ENCODE results near the gene RGMB.

Gene RGMB

DNA sequence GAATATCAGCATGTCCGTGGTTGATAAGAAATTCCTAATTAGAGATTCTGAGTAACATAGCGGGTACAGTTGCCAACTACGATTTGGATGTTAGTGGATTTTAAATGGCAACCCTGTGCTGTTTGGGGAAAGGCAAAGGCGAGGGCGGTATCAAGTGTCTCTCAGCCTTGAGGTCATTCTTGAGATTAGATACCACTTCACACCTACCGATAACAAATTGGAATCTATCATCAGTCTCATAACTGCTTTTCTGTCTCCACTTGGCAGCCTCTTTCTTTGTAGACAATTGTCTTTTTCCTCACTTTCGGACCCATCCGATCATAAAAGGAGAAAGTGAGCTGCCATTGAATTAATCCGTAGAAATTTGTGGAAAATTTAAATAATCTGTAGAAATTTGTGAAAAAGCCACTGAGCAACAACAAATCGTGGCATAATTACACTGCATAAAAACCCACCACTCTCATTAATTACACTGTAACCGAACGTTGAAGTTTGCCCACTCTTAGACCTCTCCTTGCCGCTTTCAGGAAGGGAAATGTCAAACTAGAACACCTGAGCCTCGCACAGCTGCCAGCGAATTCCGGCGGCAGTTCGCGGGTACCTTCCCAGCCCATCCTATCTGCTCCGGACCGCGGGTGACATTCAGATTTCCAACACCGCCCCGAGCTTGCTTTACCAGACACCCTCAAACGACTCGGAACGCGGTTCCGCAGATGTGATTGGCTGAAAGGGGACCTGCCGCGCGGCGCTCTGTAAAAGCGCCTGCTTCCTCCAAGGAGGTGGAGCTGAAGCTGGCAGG lies 849 bp upstream of the RGMB start:
- Histone ChIP-seq H3K4me1 (ENCODE audit: control insufficient read depth, insufficient read depth, low read length) (no peaks in the 10 kb centered on the region), H3K27ac (ENCODE audit: insufficient read depth, low read depth, low read length, poor library complexity, severe bottlenecking) (peak overlapping the region; percentile 95), H3K36me3 (ENCODE audit: control insufficient read depth, insufficient read depth, low read length) (no peaks in the 10 kb centered on the region), H3K9me3 (ENCODE audit: control insufficient read depth, low read length) (no peaks in the 10 kb centered on the region), H3K4me3 (ENCODE audit: insufficient read depth, low read depth, low read length) (peak overlapping the region; percentile 80), H3K27me3 (ENCODE audit: control insufficient read depth, insufficient read depth, low read length, poor library complexity, severe bottlenecking) (no peaks in the 10 kb centered on the region)
- WGBS, 2 experiments: 19 to 20% methylated on average over 34 of the region's 34 CpGs

DNA sequence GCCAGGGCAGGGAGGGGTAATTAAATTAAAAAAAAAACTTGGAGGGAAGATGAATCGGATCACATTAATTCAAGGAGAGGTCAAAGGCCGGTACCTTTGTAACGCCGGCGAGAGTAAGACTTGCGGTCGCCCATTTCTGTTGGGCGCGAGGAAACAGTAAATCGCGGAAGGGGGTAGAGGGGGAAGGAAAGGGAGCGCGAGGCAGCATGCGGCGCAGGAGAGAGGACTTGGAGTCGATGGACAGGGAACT lies 324 bp upstream of the RGMB start:
- H3K4me3 ChIP-seq (ENCODE audit: insufficient read depth, low read depth, low read length): peak overlapping the region; percentile 80
- H3K36me3 ChIP-seq (ENCODE audit: control insufficient read depth, insufficient read depth, low read length): no peaks in the 10 kb centered on the region
- no peaks in the 10 kb centered on the region for H3K27me3 ChIP-seq (ENCODE audit: control insufficient read depth, insufficient read depth, low read length, poor library complexity, severe bottlenecking)
- H3K27ac ChIP-seq (ENCODE audit: insufficient read depth, low read depth, low read length, poor library complexity, severe bottlenecking): peak overlapping the region; percentile 95
- H3K4me1 ChIP-seq (ENCODE audit: control insufficient read depth, insufficient read depth, low read length): no peaks in the 10 kb centered on the region
- WGBS, 2 experiments: 0 to 1% methylated on average over 16 of the region's 16 CpGs
- no peaks in the 10 kb centered on the region for H3K9me3 ChIP-seq (ENCODE audit: control insufficient read depth, low read length)

DNA sequence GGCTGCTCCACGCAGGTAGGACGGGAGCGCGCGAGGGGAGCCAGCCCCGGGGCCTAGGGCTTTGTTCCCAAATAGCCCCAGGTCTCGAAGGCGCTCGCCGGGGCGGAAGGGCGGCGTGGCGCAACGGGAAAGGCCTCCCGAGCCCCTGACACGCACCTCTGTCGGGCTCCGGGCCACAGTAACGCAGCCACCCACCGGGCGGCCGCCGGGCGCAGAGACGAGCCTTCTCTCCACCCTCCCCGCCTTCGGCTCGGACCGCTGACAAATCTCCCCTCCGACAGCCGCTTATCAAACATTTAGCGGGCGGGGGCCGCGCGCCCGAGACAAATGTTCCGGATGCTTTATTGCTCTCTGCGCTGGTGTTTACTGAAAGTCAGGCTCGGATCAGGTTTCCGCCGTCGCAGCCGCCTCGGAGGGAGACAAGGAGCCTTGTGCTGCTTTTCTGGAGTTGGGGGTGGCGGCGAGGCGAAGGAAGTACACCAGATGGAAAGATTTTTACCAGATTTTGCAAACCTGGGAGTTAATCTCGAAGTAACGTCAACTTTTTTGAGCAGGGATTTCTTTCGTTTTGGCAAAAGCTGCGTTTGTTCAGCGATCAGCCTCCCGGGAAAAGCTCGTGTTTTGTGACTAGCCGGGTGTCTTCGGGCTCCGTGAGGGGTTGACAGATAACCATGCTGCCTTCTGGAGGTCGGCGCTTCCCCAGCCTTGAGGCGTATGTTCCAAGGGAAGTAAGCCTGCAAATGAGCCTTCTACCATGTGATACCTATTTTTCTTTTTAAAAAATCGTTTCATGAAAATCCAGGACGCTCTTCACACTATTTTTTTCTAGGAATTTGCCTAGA lies 950 bp downstream of the RGMB start:
- Histone ChIP-seq H3K27me3 (ENCODE audit: control insufficient read depth, insufficient read depth, low read length, poor library complexity, severe bottlenecking) (no peaks in the 10 kb centered on the region), H3K4me1 (ENCODE audit: control insufficient read depth, insufficient read depth, low read length) (no peaks in the 10 kb centered on the region), H3K27ac (ENCODE audit: insufficient read depth, low read depth, low read length, poor library complexity, severe bottlenecking) (peak overlapping the region; percentile 95), H3K36me3 (ENCODE audit: control insufficient read depth, insufficient read depth, low read length) (peaks cover 2% of the 10 kb centered on the region), H3K4me3 (ENCODE audit: insufficient read depth, low read depth, low read length) (peak overlapping the region; percentile 80), H3K9me3 (ENCODE audit: control insufficient read depth, low read length) (no peaks in the 10 kb centered on the region)
- 1% methylated on average over 63 to 64 of the region's 64 CpGs for WGBS, 2 experiments

DNA sequence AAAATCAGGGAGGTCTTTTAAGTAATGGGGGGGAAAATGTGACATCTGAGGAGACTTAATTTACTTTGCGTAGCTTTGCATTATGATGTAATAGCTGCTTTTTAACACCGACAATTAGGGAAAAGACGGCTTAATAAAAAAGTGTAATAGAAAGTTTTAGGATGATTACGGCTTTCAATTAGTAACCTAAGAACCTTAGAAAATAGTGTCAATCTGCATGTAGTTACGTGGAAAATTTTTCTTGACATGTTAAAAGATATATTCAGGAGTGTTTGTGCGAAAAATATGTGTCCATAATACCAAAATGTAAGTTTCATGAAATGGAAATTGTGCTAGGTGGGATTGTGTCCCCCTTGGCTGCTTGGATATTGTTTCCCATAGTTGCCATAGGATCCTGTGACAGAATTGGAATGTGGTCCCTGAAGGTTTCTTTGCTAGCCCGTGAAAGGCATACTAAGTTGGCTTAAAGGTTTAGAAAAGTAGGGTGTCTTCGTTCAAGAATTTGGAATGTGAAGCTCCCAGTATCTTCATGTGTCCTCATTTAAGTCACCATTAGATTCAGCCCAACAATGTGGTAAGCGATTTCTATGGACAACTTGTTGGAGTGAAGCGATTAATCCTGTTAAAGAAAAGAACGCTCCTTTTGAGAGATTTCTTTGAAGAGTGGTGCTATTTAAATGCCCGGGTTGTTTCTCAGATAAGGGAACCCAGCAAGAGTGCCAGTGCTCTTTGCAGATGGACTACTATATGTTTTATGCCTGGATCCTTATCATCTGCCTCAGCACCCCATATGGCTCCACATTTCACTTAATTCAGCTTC lies 2.0 kb downstream of the RGMB start:
- whole genome bisulfite sequencing, 2 experiments: 41 to 42% methylated on average over 12 of the region's 12 CpGs
- Histone ChIP-seq H3K27me3 (ENCODE audit: control insufficient read depth, insufficient read depth, low read length, poor library complexity, severe bottlenecking) (no peaks in the 10 kb centered on the region), H3K36me3 (ENCODE audit: control insufficient read depth, insufficient read depth, low read length) (peaks cover 10% of the 10 kb centered on the region), H3K27ac (ENCODE audit: insufficient read depth, low read depth, low read length, poor library complexity, severe bottlenecking) (peak overlapping the region; percentile 76), H3K4me3 (ENCODE audit: insufficient read depth, low read depth, low read length) (peak overlapping the region; percentile 80), H3K4me1 (ENCODE audit: control insufficient read depth, insufficient read depth, low read length) (peaks cover 4% of the 10 kb centered on the region), H3K9me3 (ENCODE audit: control insufficient read depth, low read length) (no peaks in the 10 kb centered on the region)

DNA sequence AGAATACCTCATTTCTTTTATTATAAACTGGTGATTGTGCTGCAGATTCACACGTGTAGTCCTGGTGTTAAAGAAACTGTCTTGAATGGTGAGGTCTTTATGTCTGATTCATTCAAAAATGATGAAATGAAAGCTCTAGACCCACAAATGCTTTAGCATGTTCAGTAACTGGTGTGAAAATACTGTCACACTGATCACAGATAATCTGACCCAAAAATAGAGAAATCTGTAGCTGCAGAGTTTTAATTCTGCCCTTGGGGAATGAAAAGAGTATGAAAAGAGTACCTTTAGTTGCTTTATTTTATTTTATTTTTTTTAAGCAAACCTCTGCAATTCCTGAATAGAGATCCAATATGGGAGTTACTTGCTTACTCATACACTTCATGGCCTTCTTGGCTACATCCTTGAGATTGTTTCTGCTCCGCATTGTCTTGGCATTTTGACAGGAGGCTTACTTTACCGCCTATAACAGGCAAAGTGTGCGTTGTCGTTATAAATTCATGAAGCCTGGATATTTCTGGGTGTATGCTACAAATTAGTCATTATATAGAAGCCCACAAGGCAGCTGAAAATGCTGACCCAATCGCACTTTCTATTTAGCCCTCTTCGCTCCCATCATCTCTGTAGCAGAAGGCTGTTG lies 2.7 kb downstream of the RGMB start:
- Histone ChIP-seq H3K9me3 (ENCODE audit: control insufficient read depth, low read length) (no peaks in the 10 kb centered on the region), H3K27ac (ENCODE audit: insufficient read depth, low read depth, low read length, poor library complexity, severe bottlenecking) (peak overlapping the region; percentile 60), H3K4me1 (ENCODE audit: control insufficient read depth, insufficient read depth, low read length) (peaks cover 5% of the 10 kb centered on the region), H3K27me3 (ENCODE audit: control insufficient read depth, insufficient read depth, low read length, poor library complexity, severe bottlenecking) (no peaks in the 10 kb centered on the region), H3K4me3 (ENCODE audit: insufficient read depth, low read depth, low read length) (peak overlapping the region; percentile 80), H3K36me3 (ENCODE audit: control insufficient read depth, insufficient read depth, low read length) (peaks cover 16% of the 10 kb centered on the region)
- WGBS, 2 experiments: 86 to 87% methylated on average over 7 of the region's 7 CpGs

DNA sequence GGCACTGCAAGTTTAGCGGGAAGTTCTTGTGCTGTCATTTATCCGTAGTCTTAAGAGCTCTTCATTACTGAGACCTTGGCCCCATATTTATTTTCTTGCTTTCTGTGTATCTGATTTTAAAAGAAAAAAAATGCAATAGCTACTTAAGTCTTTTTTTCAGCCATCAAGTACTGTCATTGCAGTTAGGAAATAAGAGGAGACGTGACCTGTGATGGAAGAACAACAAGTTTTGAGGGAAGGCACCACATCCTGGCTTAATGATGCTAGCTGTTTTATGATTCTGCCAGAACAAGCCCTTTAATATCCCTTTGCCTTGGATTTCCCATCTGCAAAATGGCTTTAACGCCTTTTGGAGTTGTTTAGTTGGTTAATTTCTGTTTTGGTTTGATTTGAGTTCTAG lies 3.8 kb downstream of the RGMB start:
- no peaks in the 10 kb centered on the region for H3K9me3 ChIP-seq (ENCODE audit: control insufficient read depth, low read length)
- no peak overlapping the region for H3K27ac ChIP-seq (ENCODE audit: insufficient read depth, low read depth, low read length, poor library complexity, severe bottlenecking)
- H3K4me3 ChIP-seq (ENCODE audit: insufficient read depth, low read depth, low read length): peak overlapping the region; percentile 13
- peaks cover 7% of the 10 kb centered on the region for H3K4me1 ChIP-seq (ENCODE audit: control insufficient read depth, insufficient read depth, low read length)
- peaks cover 24% of the 10 kb centered on the region for H3K36me3 ChIP-seq (ENCODE audit: control insufficient read depth, insufficient read depth, low read length)
- no peaks in the 10 kb centered on the region for H3K27me3 ChIP-seq (ENCODE audit: control insufficient read depth, insufficient read depth, low read length, poor library complexity, severe bottlenecking)
- WGBS, 2 experiments: 91 to 92% methylated on average over 4 of the region's 4 CpGs

DNA sequence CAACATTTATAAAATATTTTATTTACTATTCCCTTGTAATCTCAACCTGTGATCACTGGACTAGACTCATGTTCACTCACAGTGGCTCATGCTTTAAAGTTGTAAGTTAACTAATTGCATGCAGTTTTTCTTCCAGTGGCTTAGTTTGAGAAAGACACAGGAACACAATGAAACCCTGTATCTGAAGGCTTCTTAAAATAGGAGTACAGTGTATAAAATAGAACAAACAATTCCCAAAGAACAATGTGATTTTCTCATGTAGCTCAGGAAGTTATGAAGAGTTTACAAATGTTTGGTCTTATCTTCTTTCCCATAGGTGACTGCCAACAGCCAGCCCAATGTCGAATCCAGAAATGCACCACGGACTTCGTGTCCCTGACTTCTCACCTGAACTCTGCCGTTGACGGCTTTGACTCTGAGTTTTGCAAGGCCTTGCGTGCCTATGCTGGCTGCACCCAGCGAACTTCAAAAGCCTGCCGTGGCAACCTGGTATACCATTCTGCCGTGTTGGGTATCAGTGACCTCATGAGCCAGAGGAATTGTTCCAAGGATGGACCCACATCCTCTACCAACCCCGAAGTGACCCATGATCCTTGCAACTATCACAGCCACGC lies 5.9 kb downstream of the RGMB start:
- 93 to 95% methylated on average over 11 of the region's 11 CpGs for WGBS, 2 experiments
- Histone ChIP-seq H3K9me3 (ENCODE audit: control insufficient read depth, low read length) (no peaks in the 10 kb centered on the region), H3K27ac (ENCODE audit: insufficient read depth, low read depth, low read length, poor library complexity, severe bottlenecking) (no peak overlapping the region), H3K4me1 (ENCODE audit: control insufficient read depth, insufficient read depth, low read length) (peaks cover 16% of the 10 kb centered on the region), H3K36me3 (ENCODE audit: control insufficient read depth, insufficient read depth, low read length) (peaks cover 30% of the 10 kb centered on the region), H3K4me3 (ENCODE audit: insufficient read depth, low read depth, low read length) (no peak overlapping the region), H3K27me3 (ENCODE audit: control insufficient read depth, insufficient read depth, low read length, poor library complexity, severe bottlenecking) (no peaks in the 10 kb centered on the region)

DNA sequence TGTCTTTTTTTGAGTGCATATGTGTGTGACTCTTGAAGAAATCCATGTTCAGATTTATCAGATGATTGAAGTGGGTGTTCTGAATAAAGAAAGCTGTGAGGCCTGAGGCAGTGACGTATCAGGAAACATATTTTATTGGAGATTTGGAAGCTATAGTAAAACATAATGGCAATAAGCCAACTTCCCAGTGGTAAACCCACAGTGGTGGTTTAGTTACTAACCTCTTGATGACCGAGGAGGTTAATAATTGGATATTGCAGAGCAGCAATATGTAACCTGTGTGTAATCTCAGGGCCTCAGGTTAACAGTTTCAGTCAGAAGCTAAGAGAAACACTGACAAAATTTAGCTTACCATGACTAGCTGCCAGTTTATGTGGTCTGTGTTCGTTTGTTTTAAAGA lies 6.9 kb downstream of the RGMB start:
- Histone ChIP-seq H3K9me3 (ENCODE audit: control insufficient read depth, low read length) (no peaks in the 10 kb centered on the region), H3K4me3 (ENCODE audit: insufficient read depth, low read depth, low read length) (no peak overlapping the region), H3K27ac (ENCODE audit: insufficient read depth, low read depth, low read length, poor library complexity, severe bottlenecking) (no peak overlapping the region), H3K27me3 (ENCODE audit: control insufficient read depth, insufficient read depth, low read length, poor library complexity, severe bottlenecking) (no peaks in the 10 kb centered on the region), H3K4me1 (ENCODE audit: control insufficient read depth, insufficient read depth, low read length) (peaks cover 27% of the 10 kb centered on the region), H3K36me3 (ENCODE audit: control insufficient read depth, insufficient read depth, low read length) (peaks cover 30% of the 10 kb centered on the region)
- WGBS, 2 experiments: 89 to 97% methylated on average over 3 of the region's 3 CpGs

DNA sequence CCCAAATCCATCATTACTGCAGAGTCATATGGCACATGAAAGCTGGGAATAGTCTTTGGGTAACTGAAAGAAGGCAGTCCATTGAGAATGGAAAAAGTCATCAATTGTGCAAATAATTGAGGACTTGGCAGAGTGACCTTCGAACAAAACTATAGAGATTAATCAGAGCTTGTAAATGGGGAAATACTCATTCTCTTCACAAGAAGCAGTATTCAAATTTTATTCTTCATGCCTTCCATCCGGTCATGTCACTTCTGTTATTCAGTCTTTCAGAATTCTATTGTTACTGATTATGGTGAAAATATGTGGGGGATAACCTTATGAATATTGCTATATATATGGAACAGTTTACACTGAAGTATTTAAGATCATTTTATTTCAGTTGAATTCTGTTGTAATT lies 8.1 kb downstream of the RGMB start:
- H3K9me3 ChIP-seq (ENCODE audit: control insufficient read depth, low read length): no peaks in the 10 kb centered on the region
- no peak overlapping the region for H3K4me3 ChIP-seq (ENCODE audit: insufficient read depth, low read depth, low read length)
- H3K36me3 ChIP-seq (ENCODE audit: control insufficient read depth, insufficient read depth, low read length): peaks cover 30% of the 10 kb centered on the region
- H3K4me1 ChIP-seq (ENCODE audit: control insufficient read depth, insufficient read depth, low read length): peaks cover 32% of the 10 kb centered on the region
- H3K27me3 ChIP-seq (ENCODE audit: control insufficient read depth, insufficient read depth, low read length, poor library complexity, severe bottlenecking): no peaks in the 10 kb centered on the region
- WGBS, 2 experiments: 61 to 100% methylated on average over 1 to 2 of the region's 2 CpGs
- H3K27ac ChIP-seq (ENCODE audit: insufficient read depth, low read depth, low read length, poor library complexity, severe bottlenecking): no peak overlapping the region

All from ectodermal cell (in vitro differentiated cells).